ENCODE data around the gene ABCC5.

DNA sequence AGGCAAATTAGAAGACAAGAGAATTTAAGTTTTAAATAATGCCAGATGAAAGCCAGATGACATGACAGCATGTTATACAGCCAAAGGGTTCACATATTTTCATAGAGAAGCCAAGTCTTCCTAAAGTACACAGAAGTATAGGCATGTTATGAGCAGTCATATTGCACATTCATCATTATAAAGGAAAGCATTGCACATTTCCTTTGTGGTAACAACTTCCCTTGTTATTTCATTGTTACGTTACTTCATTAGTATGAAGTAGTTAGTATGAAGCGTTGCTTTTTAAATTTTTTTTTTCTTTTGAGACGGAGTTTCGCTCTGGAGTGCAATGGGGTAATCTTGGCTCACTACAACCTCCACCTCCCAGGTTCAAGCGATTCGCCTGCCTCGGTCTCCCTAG is 4.6 kb upstream of the ABCC5 start:
- TF ChIP-seq, protein P1, sequence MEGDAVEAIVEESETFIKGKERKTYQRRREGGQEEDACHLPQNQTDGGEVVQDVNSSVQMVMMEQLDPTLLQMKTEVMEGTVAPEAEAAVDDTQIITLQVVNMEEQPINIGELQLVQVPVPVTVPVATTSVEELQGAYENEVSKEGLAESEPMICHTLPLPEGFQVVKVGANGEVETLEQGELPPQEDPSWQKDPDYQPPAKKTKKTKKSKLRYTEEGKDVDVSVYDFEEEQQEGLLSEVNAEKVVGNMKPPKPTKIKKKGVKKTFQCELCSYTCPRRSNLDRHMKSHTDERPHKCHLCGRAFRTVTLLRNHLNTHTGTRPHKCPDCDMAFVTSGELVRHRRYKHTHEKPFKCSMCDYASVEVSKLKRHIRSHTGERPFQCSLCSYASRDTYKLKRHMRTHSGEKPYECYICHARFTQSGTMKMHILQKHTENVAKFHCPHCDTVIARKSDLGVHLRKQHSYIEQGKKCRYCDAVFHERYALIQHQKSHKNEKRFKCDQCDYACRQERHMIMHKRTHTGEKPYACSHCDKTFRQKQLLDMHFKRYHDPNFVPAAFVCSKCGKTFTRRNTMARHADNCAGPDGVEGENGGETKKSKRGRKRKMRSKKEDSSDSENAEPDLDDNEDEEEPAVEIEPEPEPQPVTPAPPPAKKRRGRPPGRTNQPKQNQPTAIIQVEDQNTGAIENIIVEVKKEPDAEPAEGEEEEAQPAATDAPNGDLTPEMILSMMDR (IDR thresholded peaks at IDR 0.05; ENCODE audit: low read length), result no peak
- no peak for TF ChIP-seq EZH2 (IDR thresholded peaks at IDR 0.05; ENCODE audit: borderline replicate concordance, low read length)

Data from OCI-LY1 (cell line).